ENCODE measurements around the gene IGSF3.
"Not testable (repeated sequence)": the region's sequence is repeated elsewhere in the genome, so short reads cannot be mapped to it uniquely, and the experiment has no call there.

IGSF3 gene

DNA sequence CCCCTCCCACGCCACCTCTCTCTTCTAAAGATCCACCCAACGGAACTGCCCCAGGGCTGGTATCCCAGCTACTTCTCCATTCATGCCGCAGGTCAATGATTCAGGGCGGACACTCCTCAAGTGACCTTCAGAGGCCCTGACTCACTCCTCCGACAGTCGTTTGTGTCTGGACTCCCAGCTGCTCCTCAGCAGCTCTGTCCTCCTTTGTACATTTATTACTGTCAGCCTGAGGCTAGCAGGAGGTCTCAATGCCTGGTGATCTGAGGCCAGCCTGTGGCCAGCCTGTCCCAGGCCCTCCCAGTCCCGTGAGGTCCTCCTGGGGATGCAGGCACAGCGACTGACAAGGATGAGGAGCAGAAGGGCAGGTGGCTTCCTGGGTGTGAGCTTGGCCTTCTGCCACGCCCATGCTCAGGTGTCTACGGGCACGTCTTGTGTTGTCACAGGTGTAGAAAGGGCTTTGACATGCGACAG is 24.2 kb downstream of the IGSF3 start:
- not testable (repeated sequence) for H3K9ac ChIP-seq (ENCODE audit: low read depth, low read length); H3K27ac ChIP-seq (ENCODE audit: low read depth, low read length); H3K4me3 ChIP-seq (ENCODE audit: low read length); H3K9me3 ChIP-seq (ENCODE audit: insufficient read depth, low read depth, low read length); H3K36me3 ChIP-seq (ENCODE audit: insufficient read depth, low read length); H3K27me3 ChIP-seq (ENCODE audit: insufficient read depth, low read length)
- 82% methylated on average over 12 of the region's 12 CpGs for WGBS
- peaks cover 25% of the 10 kb centered on the region; the same call in 1 of the 2 replicates for H3K4me1 ChIP-seq (ENCODE audit: insufficient read depth, low read length)

- not testable (repeated sequence) for H3K27me3 ChIP-seq (ENCODE audit: insufficient read depth, low read length); H3K36me3 ChIP-seq (ENCODE audit: insufficient read depth, low read length); H3K9ac ChIP-seq (ENCODE audit: low read depth, low read length); H3K4me3 ChIP-seq (ENCODE audit: low read length); H3K27ac ChIP-seq (ENCODE audit: low read depth, low read length); H3K9me3 ChIP-seq (ENCODE audit: insufficient read depth, low read depth, low read length)
- WGBS, result 70% methylated on average over 14 of the region's 14 CpGs
- peaks cover 25% of the 10 kb centered on the region; the same call in 1 of the 2 replicates for H3K4me1 ChIP-seq (ENCODE audit: insufficient read depth, low read length)
These were observed 24.9 kb downstream of the IGSF3 start for GRCh38 chr1:116642311-116643280.

- H3K36me3 ChIP-seq (ENCODE audit: insufficient read depth, low read length); H3K4me1 ChIP-seq (ENCODE audit: insufficient read depth, low read length); H3K4me3 ChIP-seq (ENCODE audit: low read length); H3K9me3 ChIP-seq (ENCODE audit: insufficient read depth, low read depth, low read length); H3K27me3 ChIP-seq (ENCODE audit: insufficient read depth, low read length); H3K9ac ChIP-seq (ENCODE audit: low read depth, low read length); H3K27ac ChIP-seq (ENCODE audit: low read depth, low read length): not testable (repeated sequence)
- 96% methylated on average over 1 of the region's 2 CpGs for WGBS
These were observed 29.9 kb downstream of the IGSF3 start for GRCh38 chr1:116637583-116637982.

- H3K9me3 ChIP-seq (ENCODE audit: insufficient read depth, low read depth, low read length); H3K9ac ChIP-seq (ENCODE audit: low read depth, low read length); H3K27me3 ChIP-seq (ENCODE audit: insufficient read depth, low read length); H3K4me3 ChIP-seq (ENCODE audit: low read length); H3K36me3 ChIP-seq (ENCODE audit: insufficient read depth, low read length); H3K4me1 ChIP-seq (ENCODE audit: insufficient read depth, low read length); H3K27ac ChIP-seq (ENCODE audit: low read depth, low read length): not testable (repeated sequence)
- 96% methylated on average over 3 of the region's 6 CpGs for WGBS
These were observed 30.9 kb downstream of the IGSF3 start for GRCh38 chr1:116636584-116636983.

GRCh38 chr1:116634386-116634785 is 33.1 kb downstream of the IGSF3 start:
- 92% methylated on average over 3 of the region's 4 CpGs for WGBS
- H3K27ac ChIP-seq (ENCODE audit: low read depth, low read length); H3K4me1 ChIP-seq (ENCODE audit: insufficient read depth, low read length); H3K4me3 ChIP-seq (ENCODE audit: low read length); H3K9ac ChIP-seq (ENCODE audit: low read depth, low read length); H3K36me3 ChIP-seq (ENCODE audit: insufficient read depth, low read length); H3K9me3 ChIP-seq (ENCODE audit: insufficient read depth, low read depth, low read length); H3K27me3 ChIP-seq (ENCODE audit: insufficient read depth, low read length): not testable (repeated sequence)

DNA sequence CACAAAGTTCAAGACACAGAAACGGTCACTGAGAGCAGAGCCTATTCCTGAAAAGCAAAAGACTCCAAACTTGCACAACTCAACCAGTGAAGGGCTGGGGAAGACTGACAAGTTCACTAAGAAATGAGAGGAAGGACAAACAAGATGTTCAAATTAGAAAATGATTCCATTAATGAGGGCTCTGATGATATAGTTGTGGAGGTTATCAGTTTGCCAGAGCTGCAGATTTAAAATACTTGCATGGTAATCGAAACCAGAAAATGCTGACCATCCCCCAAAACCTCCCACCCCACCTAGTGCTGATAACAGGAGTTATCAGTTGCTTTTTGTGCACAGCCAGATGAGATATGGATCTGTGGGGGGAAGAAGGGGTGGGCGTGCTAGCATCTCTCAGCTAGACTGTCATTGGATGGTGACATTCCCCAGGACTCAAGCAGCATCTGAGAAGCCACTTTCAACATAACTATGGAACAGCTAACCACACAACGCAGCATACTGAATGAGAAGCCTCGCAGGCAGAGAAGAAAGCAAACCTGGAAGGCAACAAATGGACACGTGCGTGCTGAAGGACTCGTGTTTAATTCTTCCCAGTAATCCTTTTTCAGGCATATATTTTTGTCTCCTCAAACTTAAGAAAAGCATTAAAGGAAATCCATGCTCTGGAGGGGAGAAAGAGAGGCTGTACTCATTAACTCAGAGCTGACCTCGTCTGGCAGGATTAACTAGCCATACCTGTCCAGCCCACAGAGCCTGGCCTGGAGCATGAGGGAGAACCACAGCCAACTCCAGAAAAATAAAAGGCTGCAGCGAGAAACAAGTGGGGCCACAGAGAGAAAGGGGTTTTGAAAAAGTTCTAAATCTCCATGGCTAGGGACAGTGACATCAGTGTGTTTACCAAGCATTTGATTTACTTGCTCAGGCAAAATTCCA is 35.3 kb downstream of the IGSF3 start:
- H3K4me3 ChIP-seq (ENCODE audit: low read length); H3K27ac ChIP-seq (ENCODE audit: low read depth, low read length); H3K9ac ChIP-seq (ENCODE audit: low read depth, low read length); H3K36me3 ChIP-seq (ENCODE audit: insufficient read depth, low read length); H3K27me3 ChIP-seq (ENCODE audit: insufficient read depth, low read length); H3K9me3 ChIP-seq (ENCODE audit: insufficient read depth, low read depth, low read length): not testable (repeated sequence)
- peaks cover 17% of the 10 kb centered on the region; the same call in 1 of the 2 replicates for H3K4me1 ChIP-seq (ENCODE audit: insufficient read depth, low read length)
- 85% methylated on average over 7 of the region's 10 CpGs for WGBS

DNA sequence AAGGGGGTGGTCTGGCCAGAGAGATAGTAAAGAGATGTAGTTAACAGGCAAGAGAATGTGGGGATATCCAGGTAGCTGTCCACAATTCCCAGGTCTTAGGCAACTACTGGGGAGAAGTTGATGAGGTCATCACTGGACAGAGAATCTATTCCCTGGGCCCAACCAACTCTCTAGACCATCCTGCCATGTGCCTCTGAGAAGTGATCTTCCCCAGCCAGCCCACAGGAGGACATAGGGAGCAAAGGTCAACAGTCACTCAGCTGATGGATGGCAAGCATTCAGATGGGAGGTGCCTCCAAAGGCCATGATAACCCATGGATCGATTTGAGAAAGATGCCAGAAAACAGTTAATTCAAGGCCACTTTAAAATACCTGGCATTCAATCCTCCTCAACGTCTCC is 36.0 kb downstream of the IGSF3 start:
- H3K9ac ChIP-seq (ENCODE audit: low read depth, low read length); H3K9me3 ChIP-seq (ENCODE audit: insufficient read depth, low read depth, low read length); H3K36me3 ChIP-seq (ENCODE audit: insufficient read depth, low read length); H3K27me3 ChIP-seq (ENCODE audit: insufficient read depth, low read length); H3K4me3 ChIP-seq (ENCODE audit: low read length); H3K27ac ChIP-seq (ENCODE audit: low read depth, low read length): not testable (repeated sequence)
- H3K4me1 ChIP-seq (ENCODE audit: insufficient read depth, low read length), result peaks cover 22% of the 10 kb centered on the region
- WGBS, result 88% methylated on average over 2 of the region's 2 CpGs

DNA sequence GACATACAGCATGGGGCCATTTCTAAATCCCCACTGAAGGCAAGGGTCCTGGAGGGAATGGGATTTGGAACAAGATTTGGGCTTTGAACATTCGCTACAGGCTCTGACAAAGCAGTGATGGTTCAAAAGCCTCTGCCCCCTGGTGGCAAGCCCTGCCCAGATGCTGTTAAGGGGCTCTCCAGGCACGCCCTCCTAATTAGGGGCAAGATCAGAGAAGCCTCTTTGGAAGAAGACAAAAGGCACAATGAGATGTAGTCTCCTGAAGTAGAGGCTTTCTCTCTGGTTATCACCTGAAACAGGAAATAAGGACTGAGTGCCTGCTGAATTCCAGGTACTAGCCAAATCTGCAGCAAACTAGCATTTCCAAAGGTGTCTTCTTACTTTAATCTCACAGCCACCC is 37.5 kb downstream of the IGSF3 start:
- peaks cover 22% of the 10 kb centered on the region for H3K4me1 ChIP-seq (ENCODE audit: insufficient read depth, low read length)
- WGBS, result 35% methylated on average over 2 of the region's 2 CpGs
- not testable (repeated sequence) for H3K27me3 ChIP-seq (ENCODE audit: insufficient read depth, low read length); H3K9me3 ChIP-seq (ENCODE audit: insufficient read depth, low read depth, low read length); H3K4me3 ChIP-seq (ENCODE audit: low read length); H3K36me3 ChIP-seq (ENCODE audit: insufficient read depth, low read length); H3K9ac ChIP-seq (ENCODE audit: low read depth, low read length); H3K27ac ChIP-seq (ENCODE audit: low read depth, low read length)

- H3K27me3 ChIP-seq (ENCODE audit: insufficient read depth, low read length); H3K36me3 ChIP-seq (ENCODE audit: insufficient read depth, low read length); H3K9me3 ChIP-seq (ENCODE audit: insufficient read depth, low read depth, low read length); H3K9ac ChIP-seq (ENCODE audit: low read depth, low read length); H3K4me3 ChIP-seq (ENCODE audit: low read length); H3K27ac ChIP-seq (ENCODE audit: low read depth, low read length): not testable (repeated sequence)
- WGBS, result 92% methylated on average over 2 of the region's 2 CpGs
- peaks cover 22% of the 10 kb centered on the region for H3K4me1 ChIP-seq (ENCODE audit: insufficient read depth, low read length)
These were observed 38.1 kb downstream of the IGSF3 start for GRCh38 chr1:116629441-116629840.

DNA sequence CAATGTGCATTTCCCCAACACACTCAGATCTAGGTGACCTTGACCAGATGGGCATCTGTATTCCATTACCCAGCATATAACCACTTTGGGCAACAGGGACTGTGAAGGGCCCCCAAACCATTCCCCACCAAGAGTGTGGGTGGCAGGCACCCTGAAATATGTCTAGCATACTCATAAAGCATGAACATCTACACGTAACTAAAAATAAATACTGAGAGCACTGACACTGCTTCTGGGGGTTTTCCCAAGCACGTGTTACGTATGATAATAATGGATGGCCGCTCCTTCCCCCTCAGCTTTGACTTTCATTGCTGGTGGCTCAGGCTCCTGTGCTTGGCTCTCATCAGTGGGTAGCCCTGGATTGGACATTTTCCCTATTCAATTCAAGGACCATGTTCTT is 39.1 kb downstream of the IGSF3 start:
- Histone ChIP-seq H3K9me3 (ENCODE audit: insufficient read depth, low read depth, low read length) (no peaks in the 10 kb centered on the region), H3K36me3 (ENCODE audit: insufficient read depth, low read length) (no peaks in the 10 kb centered on the region), H3K27ac (ENCODE audit: low read depth, low read length) (no peak overlapping the region), H3K4me3 (ENCODE audit: low read length) (no peak overlapping the region), H3K9ac (ENCODE audit: low read depth, low read length) (no peak overlapping the region), H3K4me1 (ENCODE audit: insufficient read depth, low read length) (peaks cover 22% of the 10 kb centered on the region), H3K27me3 (ENCODE audit: insufficient read depth, low read length) (no peaks in the 10 kb centered on the region)
- 96% methylated on average over 4 of the region's 4 CpGs for WGBS

- H3K4me1 ChIP-seq (ENCODE audit: insufficient read depth, low read length), result peaks cover 19% of the 10 kb centered on the region
- 85% methylated on average over 7 of the region's 7 CpGs for WGBS
- H3K27me3 ChIP-seq (ENCODE audit: insufficient read depth, low read length), result not testable (repeated sequence)
These were observed 40.2 kb downstream of the IGSF3 start for GRCh38 chr1:116627357-116627756.

More at GRCh38 chr1:116627357-116627756, 40.2 kb downstream of the IGSF3 start:
- not testable (repeated sequence) for H3K36me3 ChIP-seq (ENCODE audit: insufficient read depth, low read length); H3K9me3 ChIP-seq (ENCODE audit: insufficient read depth, low read depth, low read length); H3K27ac ChIP-seq (ENCODE audit: low read depth, low read length); H3K9ac ChIP-seq (ENCODE audit: low read depth, low read length); H3K4me3 ChIP-seq (ENCODE audit: low read length)
